Fibroblast of mammary gland (primary cell): ENCODE results near the gene EML5.

Source experiments
- DNase-seq: peaks from one replicate; pipeline ENCODE4 v3.0.0-alpha.2; 2010; ENCODE audit warnings: low read depth
- H3K4me3 ChIP-seq: 2 replicates; pipeline ENCODE4 v1.5.1; 2011; ENCODE audit warnings: low read depth, mild to moderate bottlenecking, low read length, moderate library complexity; ENCODE audit not compliant: control insufficient read depth
- TF ChIP-seq, protein P1 (sequence below): conservative IDR thresholded peaks from 2 replicates; pipeline ENCODE4 v1.5.1; 2011; ENCODE audit warnings: low read depth, low read length, inconsistent platforms; ENCODE audit not compliant: control insufficient read depth, insufficient read depth

Gene EML5

GRCh38 chr14:88815980-88816379, 23.2 kb upstream of the EML5 start:
- DNase-seq: no peak
- no peak overlapping the region for H3K4me3 ChIP-seq
- TF ChIP-seq, protein P1, sequence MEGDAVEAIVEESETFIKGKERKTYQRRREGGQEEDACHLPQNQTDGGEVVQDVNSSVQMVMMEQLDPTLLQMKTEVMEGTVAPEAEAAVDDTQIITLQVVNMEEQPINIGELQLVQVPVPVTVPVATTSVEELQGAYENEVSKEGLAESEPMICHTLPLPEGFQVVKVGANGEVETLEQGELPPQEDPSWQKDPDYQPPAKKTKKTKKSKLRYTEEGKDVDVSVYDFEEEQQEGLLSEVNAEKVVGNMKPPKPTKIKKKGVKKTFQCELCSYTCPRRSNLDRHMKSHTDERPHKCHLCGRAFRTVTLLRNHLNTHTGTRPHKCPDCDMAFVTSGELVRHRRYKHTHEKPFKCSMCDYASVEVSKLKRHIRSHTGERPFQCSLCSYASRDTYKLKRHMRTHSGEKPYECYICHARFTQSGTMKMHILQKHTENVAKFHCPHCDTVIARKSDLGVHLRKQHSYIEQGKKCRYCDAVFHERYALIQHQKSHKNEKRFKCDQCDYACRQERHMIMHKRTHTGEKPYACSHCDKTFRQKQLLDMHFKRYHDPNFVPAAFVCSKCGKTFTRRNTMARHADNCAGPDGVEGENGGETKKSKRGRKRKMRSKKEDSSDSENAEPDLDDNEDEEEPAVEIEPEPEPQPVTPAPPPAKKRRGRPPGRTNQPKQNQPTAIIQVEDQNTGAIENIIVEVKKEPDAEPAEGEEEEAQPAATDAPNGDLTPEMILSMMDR: no peak

DNA sequence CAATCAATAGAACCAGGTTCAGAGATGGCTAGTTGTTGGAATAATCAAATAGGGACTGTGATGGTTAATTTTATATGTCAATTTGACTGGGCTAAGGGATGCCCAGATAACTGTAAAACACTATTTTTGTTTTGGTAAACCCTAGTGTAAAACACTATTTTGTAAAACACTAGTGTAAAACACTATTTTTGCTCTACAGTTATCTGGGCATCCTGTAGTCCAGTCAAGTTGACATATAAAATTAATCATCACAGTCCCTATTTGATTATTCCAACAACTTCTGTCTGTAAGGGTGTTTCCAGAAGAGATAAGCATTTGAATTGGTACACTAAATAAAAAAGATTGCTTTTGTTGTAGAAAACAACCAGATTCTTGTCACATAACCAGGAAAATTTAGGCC, 15.6 kb upstream of the EML5 start:
- no peak overlapping the region for H3K4me3 ChIP-seq
- DNase-seq: no peak
- TF ChIP-seq, protein P1: no peak

DNA sequence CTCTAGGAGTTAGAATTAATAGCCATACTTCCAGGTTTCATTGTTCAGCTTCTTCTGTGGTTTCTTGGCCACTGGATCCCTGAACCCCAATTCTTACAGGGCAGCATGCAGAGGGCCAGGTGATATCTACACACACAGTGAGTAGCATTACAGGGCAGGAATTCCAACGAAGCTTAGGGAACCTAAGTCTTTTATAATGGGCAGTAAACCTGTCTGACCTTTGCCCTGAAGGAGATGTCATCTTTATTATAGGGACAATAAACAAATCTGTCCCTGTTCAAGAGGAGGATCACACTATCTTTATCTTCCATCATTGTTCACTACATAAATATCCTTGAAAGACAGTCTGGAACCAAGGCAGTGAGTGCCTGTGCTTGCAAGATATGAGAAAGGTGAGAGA, 11.7 kb upstream of the EML5 start:
- TF ChIP-seq, protein P1: no peak
- no peak overlapping the region for H3K4me3 ChIP-seq
- DNase-seq: no peak

GRCh38 chr14:88804035-88804434, 11.3 kb upstream of the EML5 start:
- no peak overlapping the region for H3K4me3 ChIP-seq
- TF ChIP-seq, protein P1: no peak
- peak; percentile 22 for DNase-seq

- H3K4me3 ChIP-seq: no peak overlapping the region
- DNase-seq: no peak
- TF ChIP-seq, protein P1: no peak
Observed at GRCh38 chr14:88802596-88802995, 9.8 kb upstream of the EML5 start.

DNA sequence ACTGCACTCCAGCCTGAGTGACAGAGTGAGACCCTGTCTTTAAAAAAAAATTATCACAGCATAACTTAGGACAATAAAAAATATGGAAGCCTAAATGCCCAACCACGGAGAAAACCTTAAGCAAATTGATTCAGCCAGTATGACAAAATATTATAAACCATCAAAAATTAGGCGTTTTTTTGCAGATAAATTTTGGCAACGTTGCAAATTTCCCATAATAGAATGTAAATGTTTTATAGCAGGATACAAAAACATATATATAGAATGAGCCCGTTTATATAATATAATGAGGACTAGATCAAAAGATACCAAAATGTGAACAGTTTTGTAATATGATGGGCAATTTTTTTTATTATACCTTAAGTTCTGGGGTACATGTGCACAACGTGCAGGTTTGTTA, 6.8 kb upstream of the EML5 start:
- no peak overlapping the region for H3K4me3 ChIP-seq
- TF ChIP-seq, protein P1: no peak
- no peak for DNase-seq

DNA sequence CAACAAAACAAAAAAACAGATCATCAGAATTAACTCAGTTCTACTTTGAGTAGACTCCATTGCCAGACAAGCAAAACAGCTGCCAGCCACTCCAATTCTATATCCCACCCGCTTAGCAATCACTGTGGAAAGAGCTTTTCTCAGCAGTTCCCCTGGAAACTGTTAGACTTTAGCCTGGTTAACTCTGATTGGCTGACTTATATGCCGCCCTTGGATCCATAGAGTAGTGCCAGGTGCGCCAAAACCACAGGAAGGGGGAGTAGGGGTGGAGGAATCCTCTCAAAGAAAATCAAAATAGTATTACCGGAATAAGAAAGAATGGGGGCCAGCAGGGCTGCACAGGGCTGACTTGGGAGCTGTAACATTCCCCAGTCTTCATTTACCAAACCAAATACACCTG, 5.4 kb upstream of the EML5 start:
- H3K4me3 ChIP-seq: no peak overlapping the region
- DNase-seq: no peak
- TF ChIP-seq, protein P1: no peak
